Measurements from ENCODE around the gene PIGT. TPM values are rescaled to one million over a fixed set of nuclear protein-coding genes. Genes with fewer than 3 reads are reported as not detected.
A peak's percentile ranks its signal among the peaks of the same experiment; 100 is the strongest.

The PIGT gene
- total and polyA plus RNA-seq, 2 of the 13 experiments (the other 11 are each of a cell fraction or from before 2014, with no cell fraction given) = 65.9 to 74.1 TPM

DNA sequence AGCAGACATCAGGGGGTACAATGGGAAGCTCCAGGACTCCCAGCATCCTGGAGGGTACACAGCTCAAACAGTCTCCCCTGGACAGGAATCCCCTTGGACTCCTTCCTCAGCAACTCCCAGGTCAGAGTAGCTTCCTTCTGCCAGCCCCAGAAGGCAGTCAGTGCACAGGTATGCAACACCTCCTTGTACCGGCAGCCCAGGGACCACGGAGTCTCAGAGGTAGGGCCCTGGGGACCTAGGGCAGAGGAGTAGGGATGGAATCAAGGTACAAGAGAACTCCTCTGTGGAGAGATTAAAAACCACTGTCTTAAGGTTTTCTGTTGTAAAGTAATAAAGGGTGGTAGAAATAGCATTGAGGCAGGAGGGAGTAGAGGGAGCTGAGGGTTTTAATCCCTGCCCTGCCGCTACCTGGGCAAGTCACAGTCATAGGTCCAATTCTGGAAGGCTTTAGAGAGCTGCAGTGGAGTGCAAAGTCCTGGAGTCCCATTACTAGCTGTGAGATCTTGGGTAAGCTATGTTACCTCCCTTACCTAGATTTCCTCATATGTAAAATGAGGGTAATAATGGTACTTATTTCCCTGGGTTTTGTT, 45.3 kb upstream of the PIGT start:
- DNase-seq (ENCODE audit: low spot score) = no peak
- Histone ChIP-seq H3K27ac (ENCODE audit: extremely low read length, insufficient read depth, low read length) (no peak overlapping the region), H2AFZ (ENCODE audit: low read length) (no peak overlapping the region), H3K4me2 (ENCODE audit: low read depth, low read length) (no peak overlapping the region), H3K36me3 (replicated peaks in 1 of 2; ENCODE audit: control insufficient read depth in 1 of 2, insufficient read depth in 2 of 2, low read length in 2 of 2) (peaks cover 19 to 29% of the 10 kb centered on the region in 2 experiments), H3K9me3 (ENCODE audit: low read length) (no peaks in the 10 kb centered on the region), H3K4me1 (ENCODE audit: insufficient read depth, low read length) (peaks cover 19% of the 10 kb centered on the region), H3K79me2 (ENCODE audit: insufficient read depth, low read length) (no peaks in the 10 kb centered on the region), H3K27me3 (ENCODE audit: control insufficient read depth in 1 of 2, insufficient read depth in 2 of 2, low read length in 2 of 2) (no peaks in the 10 kb centered on the region), H4K20me1 (ENCODE audit: insufficient read depth, low read length) (no peaks in the 10 kb centered on the region), H3K9ac (ENCODE audit: insufficient read depth, low read depth, low read length) (no peak overlapping the region), H3K4me3 (replicated peaks in 1 of 3; ENCODE audit: insufficient read depth in 1 of 3, low read depth in 2 of 3, low read length in 3 of 3) (no peak overlapping the region)
- TF ChIP-seq, protein P1, sequence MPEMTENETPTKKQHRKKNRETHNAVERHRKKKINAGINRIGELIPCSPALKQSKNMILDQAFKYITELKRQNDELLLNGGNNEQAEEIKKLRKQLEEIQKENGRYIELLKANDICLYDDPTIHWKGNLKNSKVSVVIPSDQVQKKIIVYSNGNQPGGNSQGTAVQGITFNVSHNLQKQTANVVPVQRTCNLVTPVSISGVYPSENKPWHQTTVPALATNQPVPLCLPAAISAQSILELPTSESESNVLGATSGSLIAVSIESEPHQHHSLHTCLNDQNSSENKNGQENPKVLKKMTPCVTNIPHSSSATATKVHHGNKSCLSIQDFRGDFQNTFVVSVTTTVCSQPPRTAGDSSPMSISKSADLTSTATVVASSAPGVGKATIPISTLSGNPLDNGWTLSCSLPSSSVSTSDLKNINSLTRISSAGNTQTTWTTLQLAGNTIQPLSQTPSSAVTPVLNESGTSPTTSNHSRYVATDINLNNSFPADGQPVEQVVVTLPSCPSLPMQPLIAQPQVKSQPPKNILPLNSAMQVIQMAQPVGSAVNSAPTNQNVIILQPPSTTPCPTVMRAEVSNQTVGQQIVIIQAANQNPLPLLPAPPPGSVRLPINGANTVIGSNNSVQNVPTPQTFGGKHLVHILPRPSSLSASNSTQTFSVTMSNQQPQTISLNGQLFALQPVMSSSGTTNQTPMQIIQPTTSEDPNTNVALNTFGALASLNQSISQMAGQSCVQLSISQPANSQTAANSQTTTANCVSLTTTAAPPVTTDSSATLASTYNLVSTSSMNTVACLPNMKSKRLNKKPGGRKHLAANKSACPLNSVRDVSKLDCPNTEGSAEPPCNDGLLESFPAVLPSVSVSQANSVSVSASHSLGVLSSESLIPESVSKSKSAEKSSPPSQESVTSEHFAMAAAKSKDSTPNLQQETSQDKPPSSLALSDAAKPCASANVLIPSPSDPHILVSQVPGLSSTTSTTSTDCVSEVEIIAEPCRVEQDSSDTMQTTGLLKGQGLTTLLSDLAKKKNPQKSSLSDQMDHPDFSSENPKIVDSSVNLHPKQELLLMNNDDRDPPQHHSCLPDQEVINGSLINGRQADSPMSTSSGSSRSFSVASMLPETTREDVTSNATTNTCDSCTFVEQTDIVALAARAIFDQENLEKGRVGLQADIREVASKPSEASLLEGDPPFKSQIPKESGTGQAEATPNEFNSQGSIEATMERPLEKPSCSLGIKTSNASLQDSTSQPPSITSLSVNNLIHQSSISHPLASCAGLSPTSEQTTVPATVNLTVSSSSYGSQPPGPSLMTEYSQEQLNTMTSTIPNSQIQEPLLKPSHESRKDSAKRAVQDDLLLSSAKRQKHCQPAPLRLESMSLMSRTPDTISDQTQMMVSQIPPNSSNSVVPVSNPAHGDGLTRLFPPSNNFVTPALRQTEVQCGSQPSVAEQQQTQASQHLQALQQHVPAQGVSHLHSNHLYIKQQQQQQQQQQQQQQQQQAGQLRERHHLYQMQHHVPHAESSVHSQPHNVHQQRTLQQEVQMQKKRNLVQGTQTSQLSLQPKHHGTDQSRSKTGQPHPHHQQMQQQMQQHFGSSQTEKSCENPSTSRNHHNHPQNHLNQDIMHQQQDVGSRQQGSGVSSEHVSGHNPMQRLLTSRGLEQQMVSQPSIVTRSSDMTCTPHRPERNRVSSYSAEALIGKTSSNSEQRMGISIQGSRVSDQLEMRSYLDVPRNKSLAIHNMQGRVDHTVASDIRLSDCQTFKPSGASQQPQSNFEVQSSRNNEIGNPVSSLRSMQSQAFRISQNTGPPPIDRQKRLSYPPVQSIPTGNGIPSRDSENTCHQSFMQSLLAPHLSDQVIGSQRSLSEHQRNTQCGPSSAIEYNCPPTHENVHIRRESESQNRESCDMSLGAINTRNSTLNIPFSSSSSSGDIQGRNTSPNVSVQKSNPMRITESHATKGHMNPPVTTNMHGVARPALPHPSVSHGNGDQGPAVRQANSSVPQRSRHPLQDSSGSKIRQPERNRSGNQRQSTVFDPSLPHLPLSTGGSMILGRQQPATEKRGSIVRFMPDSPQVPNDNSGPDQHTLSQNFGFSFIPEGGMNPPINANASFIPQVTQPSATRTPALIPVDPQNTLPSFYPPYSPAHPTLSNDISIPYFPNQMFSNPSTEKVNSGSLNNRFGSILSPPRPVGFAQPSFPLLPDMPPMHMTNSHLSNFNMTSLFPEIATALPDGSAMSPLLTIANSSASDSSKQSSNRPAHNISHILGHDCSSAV (CRISPR knock-in tag; IDR thresholded peaks at IDR 0.05; ENCODE audit: borderline replicate concordance) = no peak
- TF ChIP-seq POLR2AphosphoS2 (IDR thresholded peaks at IDR 0.05; ENCODE audit: low read depth, low read length) (0 out of 2 replicates have a peak, but pooled peaks have one; percentile 38), HNF4A (CRISPR knock-in tag; IDR thresholded peaks at IDR 0.05) (peak; percentile 58)
- BruUV-seq (replicated peaks) = no TSS peak
- ChIA-PET CTCF (ENCODE audit: low intra/inter-chr PET ratio, low total read pairs) (no interaction called here), POLR2A (interaction anchor here (1.5 to 29.5 kb wide), 6 partner anchors 8 to 66 kb away, joined by 4 to 1422 read pairs (median 8); partner anchors contain the start of genes PIGT, SDC4 and SYS1)
- intact Hi-C loops (cut with micrococcal nuclease; ENCODE audit: unreplicated experiment) (no loop called here), in situ Hi-C loops (cut with HindIII; ENCODE audit: extremely low pct_ligation_motif_present, low pct_unique_long_range_greater_than_20kb) (loop anchor here (5.0 kb wide), 1 partner anchor 67 kb away; no protein-coding TSS in a partner anchor)
- peak; percentile 17; the same call in 2 of the 3 replicates for ATAC-seq
- peak; percentile 46 for FAIRE-seq
- 77% methylated on average over 3 of the region's 3 CpGs for WGBS (ENCODE audit: low lambda C conversion rate)

Data from HepG2 (cell line).